H1 (cell line): Measurements from ENCODE around the gene KLKB1. TPM values are rescaled to one million over a fixed set of nuclear protein-coding genes. Genes with fewer than 3 reads are reported as not detected.

Experiments
- CTCF ChIA-PET: fragments of 300-600 bp; sonication (Branson Sonifier 250); formaldehyde crosslinking; loops from one replicate; lab custom pipeline; 2021; ENCODE audit not compliant: partially characterized antibody; lab: Charles Lee
- POLR2A ChIA-PET: fragments of 300-600 bp; sonication (Branson Sonifier 250); formaldehyde crosslinking; loops from one replicate; lab custom pipeline; 2021; ENCODE audit warnings: inconsistent platforms; ENCODE audit not compliant: partially characterized antibody; lab: Charles Lee
- DNase-seq, 2 experiments: peaks; one replicate each; pipeline versions ENCODE4 v3.0.0 to v3.0.0-alpha.2; 2010 to 2022; ENCODE audit warnings: low spot score in 2 of 2, low read depth in 1 of 2, mixed read lengths in 1 of 2
- FAIRE-seq: peaks from 2 replicates; lab custom pipeline; 2011; peaks lifted over from hg19 to GRCh38; lab: Jason Lieb, UNC
- H2AFZ ChIP-seq: 2 replicates; pipeline ENCODE4 v1.8.1; 2012; ENCODE audit warnings: low read length, inconsistent platforms
- H2AK5ac ChIP-seq: 2 replicates; pipeline ENCODE4 v1.6.1; 2013; ENCODE audit warnings: low read depth, low read length
- H2BK120ac ChIP-seq: replicated peaks from 2 replicates; pipeline ENCODE3; 2013; ENCODE audit warnings: low read depth, low read length, inconsistent platforms
- H2BK12ac ChIP-seq: 2 replicates; pipeline ENCODE4 v1.6.1; 2013; ENCODE audit warnings: low read depth, low read length
- H2BK15ac ChIP-seq: 2 replicates; pipeline ENCODE4 v1.6.1; 2013; ENCODE audit warnings: low read length
- H2BK20ac ChIP-seq: 2 replicates; pipeline ENCODE4 v1.6.1; 2013; ENCODE audit warnings: low read length
- H2BK5ac ChIP-seq: 2 replicates; pipeline ENCODE4 v1.6.1; 2013; ENCODE audit warnings: low read depth, low read length
- H3K14ac ChIP-seq: 2 replicates; pipeline ENCODE4 v1.6.1; 2013; ENCODE audit warnings: inconsistent platforms; ENCODE audit not compliant: insufficient read length
- H3K18ac ChIP-seq: 2 replicates; pipeline ENCODE4 v1.6.1; 2013; ENCODE audit warnings: low read length; ENCODE audit errors: extremely low read depth
- H3K23ac ChIP-seq: 2 replicates; pipeline ENCODE4 v1.6.1; 2013; ENCODE audit warnings: inconsistent platforms; ENCODE audit not compliant: insufficient read length
- H3K23me2 ChIP-seq: 2 replicates; pipeline ENCODE4 v1.6.1; 2013; ENCODE audit warnings: low read depth, low read length
- H3K27ac ChIP-seq: 2 replicates; pipeline ENCODE4 v1.6.1; 2011; ENCODE audit warnings: low read depth, low read length, inconsistent platforms
- H3K27me3 ChIP-seq, 4 experiments: replicated peaks in 1 of 4; 1 replicate in 1 of 4; 2 replicates in 3 of 4; pipeline versions ENCODE4 v1.6.1 to v1.8.1; 2011 to 2013; ENCODE audit warnings: low read length in 3 of 4, mild to moderate bottlenecking in 3 of 4, inconsistent platforms in 2 of 4, mixed read lengths in 2 of 4, moderate library complexity in 1 of 4; ENCODE audit not compliant: control insufficient read depth in 3 of 4, insufficient read depth in 3 of 4; ENCODE audit errors: extremely low read depth in 1 of 4
- H3K36me3 ChIP-seq, 4 experiments: 2 replicates each; pipeline versions ENCODE4 v1.6.1 to v1.8.1; 2011 to 2013; ENCODE audit warnings: mild to moderate bottlenecking in 4 of 4, low read length in 3 of 4, moderate library complexity in 2 of 4, control low read depth in 1 of 4, inconsistent platforms in 1 of 4; ENCODE audit not compliant: insufficient read depth in 4 of 4, control insufficient read depth in 2 of 4
- H3K4ac ChIP-seq: replicated peaks from 2 replicates; pipeline ENCODE3; 2013; ENCODE audit warnings: low read length, low read depth, mixed read lengths, inconsistent platforms; ENCODE audit not compliant: insufficient read length
- H3K4me1 ChIP-seq, 4 experiments: replicated peaks in 1 of 4; 1 replicate in 1 of 4; 2 replicates in 3 of 4; pipeline versions ENCODE4 v1.6.1 to v1.8.1; 2011 to 2013; ENCODE audit warnings: low read length in 3 of 4, inconsistent platforms in 2 of 4, mixed read lengths in 1 of 4; ENCODE audit not compliant: insufficient read depth in 4 of 4, control insufficient read depth in 3 of 4
- H3K4me2 ChIP-seq, 2 experiments: 2 replicates each; pipeline versions ENCODE4 v1.6.1 to v1.8.1; 2011 to 2013; ENCODE audit warnings: low read depth in 2 of 2, low read length in 2 of 2, control low read depth in 1 of 2, inconsistent platforms in 1 of 2, mild to moderate bottlenecking in 1 of 2; ENCODE audit not compliant: insufficient read depth in 1 of 2
- H3K4me3 ChIP-seq, 4 experiments: fragments of 200-600, 300-600 bp in 1 of 4; sonication (generic), shearing (Covaris generic), sonication (Bioruptor Twin) in 1 of 4; 2 replicates each; pipeline versions ENCODE4 v1.5.1 to v1.8.1; 2011 to 2016; ENCODE audit warnings: low read length in 4 of 4, low read depth in 3 of 4, control low read depth in 2 of 4, inconsistent platforms in 2 of 4, mild to moderate bottlenecking in 2 of 4, mixed read lengths in 1 of 4, moderate library complexity in 1 of 4; ENCODE audit not compliant: insufficient read depth in 2 of 4; ENCODE audit errors: extremely low read depth in 1 of 4
- H3K56ac ChIP-seq: replicated peaks from 2 replicates; pipeline ENCODE3; 2013; ENCODE audit warnings: low read depth, mild to moderate bottlenecking, mixed read lengths, low read length, inconsistent platforms; ENCODE audit not compliant: insufficient read length
- H3K79me1 ChIP-seq: 2 replicates; pipeline ENCODE4 v1.6.1; 2013; ENCODE audit warnings: low read depth, low read length, control low read depth
- H3K79me2 ChIP-seq, 2 experiments: 2 replicates each; pipeline versions ENCODE4 v1.6.1 to v1.8.1; 2012 to 2013; ENCODE audit warnings: low read length in 2 of 2, mild to moderate bottlenecking in 2 of 2, inconsistent platforms in 1 of 2; ENCODE audit not compliant: insufficient read depth in 2 of 2, control insufficient read depth in 1 of 2
- H3K9ac ChIP-seq, 4 experiments: replicated peaks in 1 of 4; 1 replicate in 1 of 4; 2 replicates in 3 of 4; pipeline versions ENCODE4 v1.6.1 to v1.8.1; 2011 to 2013; ENCODE audit warnings: low read depth in 3 of 4, low read length in 3 of 4, control low read depth in 2 of 4, mild to moderate bottlenecking in 2 of 4, moderate library complexity in 2 of 4, inconsistent platforms in 1 of 4; ENCODE audit errors: extremely low read depth in 1 of 4
- H3K9me3 ChIP-seq, 2 experiments: 2 replicates each; pipeline versions ENCODE4 v1.6.1 to v1.8.1; 2012 to 2013; ENCODE audit warnings: mild to moderate bottlenecking in 2 of 2, moderate library complexity in 2 of 2, control low read depth in 1 of 2, inconsistent platforms in 1 of 2, low read depth in 1 of 2, low read length in 1 of 2, mixed read lengths in 1 of 2; ENCODE audit not compliant: insufficient read depth in 2 of 2
- H4K20me1 ChIP-seq, 2 experiments: replicated peaks in 1 of 2; 2 replicates each; pipeline versions ENCODE3 to v1.8.1; 2011 to 2013; ENCODE audit warnings: inconsistent platforms in 2 of 2, low read length in 2 of 2, mild to moderate bottlenecking in 1 of 2; ENCODE audit not compliant: insufficient read depth in 2 of 2, control insufficient read depth in 1 of 2
- H4K5ac ChIP-seq: 2 replicates; pipeline ENCODE4 v1.6.1; 2013; ENCODE audit warnings: low read length, low read depth, mixed read lengths, inconsistent platforms; ENCODE audit not compliant: insufficient read length
- H4K8ac ChIP-seq: 2 replicates; pipeline ENCODE4 v1.8.0; 2013; ENCODE audit warnings: mild to moderate bottlenecking, moderate library complexity, low read length, inconsistent platforms; ENCODE audit not compliant: insufficient read depth; ENCODE audit errors: extremely low read depth
- H4K91ac ChIP-seq: replicated peaks from 2 replicates; pipeline ENCODE3; 2013; ENCODE audit warnings: low read length, mixed read lengths, inconsistent platforms; ENCODE audit not compliant: insufficient read length
- BACH1 ChIP-seq: IDR thresholded peaks from 2 replicates; pipeline ENCODE4 v1.6.1; 2012; ENCODE audit warnings: low read length, improper control_type of control experiment
- BRCA1 ChIP-seq: IDR thresholded peaks from 2 replicates; pipeline ENCODE4 v1.6.1; 2012; ENCODE audit warnings: low read depth, low read length, improper control_type of control experiment
- CHD2 ChIP-seq: IDR thresholded peaks from 2 replicates; pipeline ENCODE4 v1.6.1; 2012; ENCODE audit warnings: low read length, improper control_type of control experiment
- KDM1A ChIP-seq: fragments of 200-600, 300-600 bp; sonication (generic); IDR thresholded peaks from 2 replicates; pipeline ENCODE4 v1.7.1; 2016; ENCODE audit warnings: mild to moderate bottlenecking, low read length, borderline replicate concordance
- RNF2 ChIP-seq: fragments of 200-900, 300-1000 bp; sonication (generic); IDR thresholded peaks from 2 replicates; pipeline ENCODE4 v1.7.1; 2016; ENCODE audit warnings: borderline replicate concordance, low read depth, mild to moderate bottlenecking, antibody characterized with exemption, low read length; ENCODE audit not compliant: poor library complexity, severe bottlenecking; ENCODE audit errors: missing control alignments
- SIX5 ChIP-seq: IDR thresholded peaks from 2 replicates; pipeline ENCODE4 v1.6.1; 2011; ENCODE audit warnings: mild to moderate bottlenecking, low read depth, low read length
- SP4 ChIP-seq: IDR thresholded peaks from 2 replicates; pipeline ENCODE4 v1.6.1; 2012; ENCODE audit warnings: low read length, inconsistent platforms
- WGBS, 2 experiments: shearing (Covaris generic) in 1 of 2; methylation state at CpG; one replicate each; pipeline versions ENCODE4 v1.1.6 to v1.1.7; 2013 to 2015; ENCODE audit warnings: low lambda C conversion rate in 2 of 2, mixed read lengths in 2 of 2, inconsistent platforms in 1 of 2, low coverage in 1 of 2, missing lambda C conversion rate in 1 of 2; ENCODE audit not compliant: insufficient replicate concordance in 2 of 2, insufficient coverage in 1 of 2, insufficient read length in 1 of 2; ENCODE audit errors: extremely low coverage in 1 of 2, missing lambda C conversion rate in 1 of 2; 5-methylcytosine and 5-hydroxymethylcytosine counted together
- polyA plus RNA-seq, 7 experiments: library from polyadenylated mRNA; depleted of rRNA in 3 of 7; stranded (reverse) in 5 of 7; unstranded in 2 of 7; fragments of >200 nt in 5 of 7; fragments of 200-250 nt in 2 of 7; gene quantifications; 1 replicate in 5 of 7; 2 replicates in 1 of 7; 4 replicates in 1 of 7; pipeline versions ENCODE4 v1.2.1 to v1.2.3, GENCODE V29; 2011 to 2013; ENCODE audit warnings: missing spikeins in 2 of 7, mixed read lengths in 2 of 7
- total RNA-seq: library from RNA; stranded (reverse); fragmentation: NEBNext Ultra II Directional; extraction: Animal tissue kit (Norgen Biotek cat#: 25700); gene quantifications from 2 replicates; pipeline ENCODE4 v1.2.1, GENCODE V29; 2021

Gene KLKB1
- total and polyA plus RNA-seq, 2 of the 8 experiments (the other 6 are each of a cell fraction or from before 2014, with no cell fraction given), result 12.0 to 20.9 TPM

DNA sequence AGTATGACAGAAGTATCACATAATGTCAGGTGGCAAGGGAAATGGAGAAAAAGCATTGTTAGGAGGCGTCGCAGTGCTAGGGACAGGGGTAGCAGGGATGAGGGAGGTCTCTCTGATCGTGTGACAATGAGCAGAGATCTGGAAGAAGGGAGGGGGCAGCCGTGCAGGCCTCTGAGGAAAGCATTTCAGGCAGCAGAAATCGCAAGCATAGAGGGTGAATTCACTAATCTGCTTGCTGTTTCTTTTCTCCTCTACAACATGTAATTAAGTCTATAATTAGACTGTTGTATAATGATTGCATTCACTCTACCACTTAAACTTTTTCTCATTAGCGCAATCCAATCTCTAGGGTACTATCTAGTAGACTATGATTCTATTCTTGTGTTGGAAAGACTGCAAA, 26.8 kb upstream of the KLKB1 start:
- H3K4me1 ChIP-seq, result peaks cover 0 to 2% (median 0%) of the 10 kb centered on the region in 4 experiments; a peak in 1 of 7 replicates
- no peaks in the 10 kb centered on the region for H3K23me2 ChIP-seq
- H3K36me3 ChIP-seq, result no peaks in the 10 kb centered on the region
- POLR2A ChIA-PET, result no interaction called here
- no peak overlapping the region for H2BK12ac ChIP-seq
- no peak overlapping the region for H3K18ac ChIP-seq
- H3K9ac ChIP-seq, result no peak overlapping the region
- H3K9me3 ChIP-seq, result no peaks in the 10 kb centered on the region
- no peak for DNase-seq
- no peak overlapping the region for H2BK15ac ChIP-seq
- H2BK20ac ChIP-seq, result no peak overlapping the region
- H4K20me1 ChIP-seq, result no peaks in the 10 kb centered on the region
- CTCF ChIA-PET, result no interaction called here
- no peak overlapping the region for H3K56ac ChIP-seq
- no peak overlapping the region for H3K4me3 ChIP-seq
- no peak overlapping the region for H2BK5ac ChIP-seq
- no peak overlapping the region for H2AFZ ChIP-seq
- no peaks in the 10 kb centered on the region for H3K79me1 ChIP-seq
- no peak overlapping the region for H3K14ac ChIP-seq
- H4K5ac ChIP-seq, result no peak overlapping the region
- H4K91ac ChIP-seq, result no peak overlapping the region
- no peak overlapping the region for H3K27ac ChIP-seq
- WGBS, 2 experiments, result 87% methylated on average over 6 of the region's 6 CpGs; no CpG with 5 or more reads in 1 of the 2 experiments
- no peak overlapping the region for H2AK5ac ChIP-seq
- no peak for FAIRE-seq
- H3K4ac ChIP-seq, result no peak overlapping the region
- H3K27me3 ChIP-seq, result no peaks in the 10 kb centered on the region
- no peak overlapping the region for H3K4me2 ChIP-seq
- H2BK120ac ChIP-seq, result no peak overlapping the region
- no peak overlapping the region for H4K8ac ChIP-seq
- H3K23ac ChIP-seq, result no peak overlapping the region
- peaks cover 0 to 3% of the 10 kb centered on the region in 2 experiments; a peak in 1 of 4 replicates for H3K79me2 ChIP-seq
- TF ChIP-seq SIX5 (no peak), RNF2 (no peak), BRCA1 (no peak), CHD2 (no peak), SP4 (no peak), KDM1A (no peak), BACH1 (no peak)
